Loucy (cell line): ENCODE data around the gene PABPC1L.

Source experiments
- H2AFZ ChIP-seq: fragments of 200-600 bp; sonication (generic); 2 replicates; pipeline ENCODE4 v1.6.0; 2016; ENCODE audit warnings: antibody characterized with exemption, mild to moderate bottlenecking, low read length, moderate library complexity
- H3F3A ChIP-seq: fragments of 200-600 bp; 2 replicates; pipeline ENCODE4 v1.6.0; 2016; ENCODE audit warnings: antibody characterized with exemption, low read depth, mild to moderate bottlenecking
- H3K27me3 ChIP-seq: fragments of 200-600 bp; sonication (generic); 2 replicates; pipeline ENCODE4 v1.6.1; 2014; ENCODE audit warnings: low read length, mild to moderate bottlenecking; ENCODE audit not compliant: insufficient read depth, poor library complexity, severe bottlenecking
- H3K36me3 ChIP-seq: fragments of 200-600 bp; sonication (generic); 2 replicates; pipeline ENCODE4 v1.6.1; 2016; ENCODE audit warnings: low read length; ENCODE audit not compliant: insufficient read depth
- H3K4me1 ChIP-seq: fragments of 200-600 bp; sonication (generic); 2 replicates; pipeline ENCODE4 v1.5.1; 2014; ENCODE audit warnings: low read length, mild to moderate bottlenecking; ENCODE audit not compliant: insufficient read depth, poor library complexity, severe bottlenecking
- H3K4me2 ChIP-seq: fragments of 200-600 bp; sonication (generic); 2 replicates; pipeline ENCODE4 v1.6.0; 2014; ENCODE audit warnings: antibody characterized with exemption, low read length, low read depth, mild to moderate bottlenecking; ENCODE audit not compliant: poor library complexity, severe bottlenecking
- H3K4me3 ChIP-seq: fragments of 200-600 bp; sonication (generic); 2 replicates; pipeline ENCODE4 v1.5.1; 2014; ENCODE audit warnings: low read length, mild to moderate bottlenecking, mixed read lengths; ENCODE audit not compliant: poor library complexity, severe bottlenecking
- H3K79me2 ChIP-seq: fragments of 200-600 bp; sonication (generic); 2 replicates; pipeline ENCODE4 v1.6.1; 2014; ENCODE audit warnings: low read length; ENCODE audit not compliant: insufficient read depth
- H3K9ac ChIP-seq: fragments of 200-600 bp; sonication (generic); 2 replicates; pipeline ENCODE4 v1.6.0; 2014; ENCODE audit warnings: mild to moderate bottlenecking, low read depth, low read length, moderate library complexity; ENCODE audit not compliant: poor library complexity, severe bottlenecking
- H3K9me2 ChIP-seq: fragments of 200-600 bp; sonication (generic); replicated peaks from 2 replicates; pipeline ENCODE4 v1.6.1; 2016; ENCODE audit warnings: low read depth, low read length, mixed read lengths
- H3K9me3 ChIP-seq: fragments of 200-600 bp; sonication (generic); 2 replicates; pipeline ENCODE4 v1.6.1; 2014; ENCODE audit warnings: mild to moderate bottlenecking, antibody characterized with exemption, low read length, low read depth; ENCODE audit not compliant: insufficient read depth
- H4K20me1 ChIP-seq: fragments of 200-600 bp; sonication (generic); 2 replicates; pipeline ENCODE4 v1.6.0; 2014; ENCODE audit warnings: antibody characterized with exemption, low read length, mild to moderate bottlenecking; ENCODE audit not compliant: insufficient read depth, poor library complexity, severe bottlenecking
- EZH2phosphoT487 ChIP-seq: fragments of 200-600 bp; IDR thresholded peaks from 2 replicates; pipeline ENCODE4 v1.6.1; 2018; ENCODE audit warnings: antibody characterized with exemption, mild to moderate bottlenecking, moderate library complexity, borderline replicate concordance
- TF ChIP-seq, protein P1 (sequence below): fragments of 200-600 bp; sonication (generic); conservative IDR thresholded peaks from 2 replicates; pipeline ENCODE4 v1.5.1; 2014; ENCODE audit warnings: mild to moderate bottlenecking, antibody characterized with exemption, low read length

The PABPC1L gene

DNA sequence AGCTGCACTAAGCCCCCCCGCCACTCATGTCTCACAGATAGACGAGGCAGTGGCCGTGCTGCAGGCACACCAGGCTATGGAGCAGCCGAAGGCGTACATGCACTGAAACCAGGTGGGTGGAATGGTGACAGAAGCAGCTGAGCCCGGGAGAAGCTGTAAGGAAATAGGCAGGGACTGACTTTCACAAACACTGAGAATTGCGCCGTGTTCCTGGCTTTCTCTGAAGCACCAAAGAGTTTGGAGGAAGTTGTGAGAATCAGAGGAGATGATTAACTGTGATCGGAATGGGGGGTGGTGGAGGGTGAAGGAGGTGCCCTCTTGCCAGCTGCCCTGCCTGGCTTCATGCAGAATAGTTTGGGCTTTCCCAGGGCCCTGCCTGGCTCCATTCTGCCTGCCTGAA, 28.8 kb downstream of the PABPC1L start:
- Histone ChIP-seq H2AFZ (no peak overlapping the region), H3K27me3 (no peaks in the 10 kb centered on the region), H3K36me3 (peaks cover 44% of the 10 kb centered on the region; the same call in 1 of the 2 replicates), H3K4me2 (no peak overlapping the region), H4K20me1 (no peaks in the 10 kb centered on the region), H3K9me2 (no peaks in the 10 kb centered on the region), H3K4me3 (no peak overlapping the region), H3K9me3 (no peaks in the 10 kb centered on the region), H3F3A (no peaks in the 10 kb centered on the region), H3K79me2 (no peaks in the 10 kb centered on the region), H3K4me1 (no peaks in the 10 kb centered on the region), H3K9ac (no peak overlapping the region)
- TF ChIP-seq EZH2phosphoT487, result no peak
- TF ChIP-seq, protein P1, sequence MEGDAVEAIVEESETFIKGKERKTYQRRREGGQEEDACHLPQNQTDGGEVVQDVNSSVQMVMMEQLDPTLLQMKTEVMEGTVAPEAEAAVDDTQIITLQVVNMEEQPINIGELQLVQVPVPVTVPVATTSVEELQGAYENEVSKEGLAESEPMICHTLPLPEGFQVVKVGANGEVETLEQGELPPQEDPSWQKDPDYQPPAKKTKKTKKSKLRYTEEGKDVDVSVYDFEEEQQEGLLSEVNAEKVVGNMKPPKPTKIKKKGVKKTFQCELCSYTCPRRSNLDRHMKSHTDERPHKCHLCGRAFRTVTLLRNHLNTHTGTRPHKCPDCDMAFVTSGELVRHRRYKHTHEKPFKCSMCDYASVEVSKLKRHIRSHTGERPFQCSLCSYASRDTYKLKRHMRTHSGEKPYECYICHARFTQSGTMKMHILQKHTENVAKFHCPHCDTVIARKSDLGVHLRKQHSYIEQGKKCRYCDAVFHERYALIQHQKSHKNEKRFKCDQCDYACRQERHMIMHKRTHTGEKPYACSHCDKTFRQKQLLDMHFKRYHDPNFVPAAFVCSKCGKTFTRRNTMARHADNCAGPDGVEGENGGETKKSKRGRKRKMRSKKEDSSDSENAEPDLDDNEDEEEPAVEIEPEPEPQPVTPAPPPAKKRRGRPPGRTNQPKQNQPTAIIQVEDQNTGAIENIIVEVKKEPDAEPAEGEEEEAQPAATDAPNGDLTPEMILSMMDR, result no peak

DNA sequence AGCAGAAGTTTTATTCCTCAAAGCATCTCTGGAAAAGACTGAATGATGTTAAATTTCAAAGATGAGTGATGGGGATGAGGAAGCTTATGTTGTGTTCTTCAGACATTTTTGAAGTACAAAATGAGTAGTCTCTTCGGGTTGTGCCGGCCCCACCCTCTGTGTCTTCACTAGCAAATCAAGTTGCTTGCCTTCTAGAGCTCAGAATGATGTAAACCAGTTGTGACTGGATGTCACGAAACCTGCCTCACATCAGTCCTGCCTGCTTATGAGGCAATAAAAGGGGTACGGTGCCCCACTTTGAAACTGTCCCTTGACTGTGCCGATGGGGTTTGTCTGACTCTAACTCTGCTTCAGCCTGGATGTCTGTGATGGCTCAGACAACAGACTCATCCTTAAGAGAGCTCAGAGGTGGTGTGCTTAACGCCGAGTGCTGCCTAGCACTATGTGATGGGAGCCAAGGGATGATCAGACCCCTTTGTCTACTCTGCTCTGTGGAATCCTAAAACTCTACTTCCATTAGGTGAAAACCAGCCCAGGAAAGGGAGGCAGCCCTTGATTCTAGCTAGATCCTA, 31.3 kb downstream of the PABPC1L start:
- H3K9me3 ChIP-seq, result no peaks in the 10 kb centered on the region
- H3K36me3 ChIP-seq, result peaks cover 68% of the 10 kb centered on the region; the same call in 1 of the 2 replicates
- H3K4me1 ChIP-seq, result no peaks in the 10 kb centered on the region
- H2AFZ ChIP-seq, result no peak overlapping the region
- no peak overlapping the region for H3K4me3 ChIP-seq
- H3K4me2 ChIP-seq, result no peak overlapping the region
- no peaks in the 10 kb centered on the region for H3K79me2 ChIP-seq
- H3K27me3 ChIP-seq, result no peaks in the 10 kb centered on the region
- H3K9me2 ChIP-seq, result no peaks in the 10 kb centered on the region
- no peak overlapping the region for H3K9ac ChIP-seq
- H4K20me1 ChIP-seq, result no peaks in the 10 kb centered on the region
- no peaks in the 10 kb centered on the region for H3F3A ChIP-seq
- TF ChIP-seq, protein P1, result no peak
- TF ChIP-seq EZH2phosphoT487, result no peak

DNA sequence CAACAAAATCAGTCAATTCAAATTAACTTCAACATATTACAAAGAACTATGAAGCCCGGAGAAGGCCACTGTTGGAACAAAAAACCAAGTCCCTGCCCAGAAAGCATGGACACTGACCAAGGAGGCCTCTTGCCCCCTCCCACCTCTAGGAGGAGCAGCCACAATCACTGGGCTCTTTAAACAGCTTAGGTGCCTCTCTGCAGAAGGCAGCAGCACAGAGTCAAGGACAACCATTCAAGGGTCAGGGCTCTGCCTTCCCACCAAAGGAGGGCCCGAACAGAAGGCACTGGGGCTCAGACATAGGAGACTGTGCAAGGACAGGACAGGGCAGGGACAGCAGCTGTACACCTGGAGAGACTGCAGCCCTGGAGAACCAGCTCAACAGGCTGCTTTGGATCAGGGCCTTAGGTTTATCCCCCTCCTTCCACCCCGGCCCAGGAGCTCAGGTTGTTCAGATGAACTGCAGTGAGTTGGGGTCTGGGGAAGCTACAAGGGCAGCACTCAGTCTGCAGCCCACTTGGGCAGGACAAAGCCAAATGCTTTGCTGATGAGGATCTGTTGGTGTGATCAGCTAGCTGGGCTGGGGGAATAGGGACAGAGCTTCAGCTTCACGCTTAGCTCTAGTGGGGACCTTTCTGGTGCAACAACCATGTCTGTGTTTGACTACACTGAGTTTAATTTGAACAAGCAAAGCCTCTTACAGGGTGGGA, 32.6 kb downstream of the PABPC1L start:
- Histone ChIP-seq H3K4me2 (no peak overlapping the region), H3K79me2 (no peaks in the 10 kb centered on the region), H2AFZ (no peak overlapping the region), H3K4me3 (no peak overlapping the region), H3K9me3 (no peaks in the 10 kb centered on the region), H3K9ac (no peak overlapping the region), H3K9me2 (no peaks in the 10 kb centered on the region), H3F3A (no peaks in the 10 kb centered on the region), H4K20me1 (no peaks in the 10 kb centered on the region), H3K36me3 (peaks cover 80% of the 10 kb centered on the region; the same call in 1 of the 2 replicates), H3K4me1 (no peaks in the 10 kb centered on the region), H3K27me3 (no peaks in the 10 kb centered on the region)
- TF ChIP-seq, protein P1, result no peak
- no peak for TF ChIP-seq EZH2phosphoT487
